A549 (cell line): ENCODE measurements around the gene POLDIP3.

ENCODE experiments used
- CEBPB ChIP-seq, 2 experiments: fragments of >200 bp in 1 of 2; sonication (Bioruptor Twin) in 1 of 2; formaldehyde crosslinking in 1 of 2; IDR thresholded peaks; 2 replicates each; pipeline ENCODE4 v1.6.1; 2012 to 2016
- JUN ChIP-seq, 2 experiments: fragments of >200 bp; sonication (Bioruptor Twin); formaldehyde crosslinking; IDR thresholded peaks; 2 replicates in 1 of 2; 3 replicates in 1 of 2; pipeline ENCODE4 v1.6.1; 2016 to 2017
- MYC ChIP-seq: IDR thresholded peaks from 2 replicates; pipeline ENCODE4 v1.6.1; 2012; ENCODE audit warnings: mild to moderate bottlenecking, inconsistent platforms, low read length, improper control_type of control experiment, borderline replicate concordance
- POLR2A ChIP-seq: IDR thresholded peaks from 2 replicates; pipeline ENCODE4 v1.6.1; 2012; ENCODE audit warnings: mild to moderate bottlenecking, low read length
- TF ChIP-seq, protein P1 (sequence below): fragments of >200 bp; sonication (Bioruptor Twin); formaldehyde crosslinking; IDR thresholded peaks from 3 replicates; pipeline ENCODE4 v1.5.1; 2016
- TF ChIP-seq, protein P2 (sequence below): fragments of 200-600 bp; sonication (generic); IDR thresholded peaks from 2 replicates; pipeline ENCODE4 v1.6.1; 2016; ENCODE audit warnings: antibody characterized with exemption, mild to moderate bottlenecking, moderate library complexity
- TF ChIP-seq, protein P3 (sequence below): fragments of 450-650 bp; IDR thresholded peaks from 2 replicates; pipeline ENCODE4 v1.6.1; 2014; ENCODE audit warnings: antibody characterized with exemption

DNA sequence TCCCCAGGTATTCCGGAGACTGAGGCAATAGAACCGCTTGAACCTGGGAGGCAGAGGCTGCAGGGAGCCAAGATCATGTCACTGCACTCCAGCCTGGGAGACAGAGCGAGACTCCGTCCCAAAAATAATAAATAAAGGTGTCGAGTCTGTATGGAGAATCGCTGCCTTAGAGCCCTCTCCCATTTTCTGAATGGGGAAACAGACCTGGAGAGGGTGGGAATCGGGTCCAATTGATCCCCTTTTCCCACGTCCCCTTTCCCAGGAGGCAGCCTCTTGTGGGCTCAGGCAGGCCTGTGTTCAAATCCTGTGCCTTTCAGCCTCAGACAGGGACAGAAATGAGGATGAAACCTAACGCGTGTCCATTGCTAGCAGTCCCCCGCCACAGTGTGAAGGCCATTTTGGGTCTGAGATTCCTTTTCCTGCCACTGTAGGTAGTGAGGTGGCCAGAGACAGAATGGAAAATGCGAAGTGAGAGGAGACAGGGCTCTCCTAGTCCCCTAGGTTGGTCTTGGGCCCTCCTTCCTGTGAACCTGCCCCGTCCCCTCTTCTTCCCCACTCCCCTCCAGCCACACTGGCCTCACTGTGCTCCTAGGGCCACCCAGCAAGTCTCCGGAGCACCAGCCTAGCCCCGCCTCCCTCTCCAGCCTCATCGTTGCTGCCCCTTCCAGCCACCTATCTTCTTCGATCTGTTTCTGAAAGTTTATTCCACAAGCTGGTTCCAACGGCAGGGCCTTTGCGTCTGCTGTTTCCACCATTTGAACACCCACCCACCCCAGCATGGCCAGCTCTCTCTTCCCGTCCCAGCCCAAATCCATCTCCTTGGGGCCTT lies 2.7 kb upstream of the POLDIP3 start:
- TF ChIP-seq, protein P1, sequence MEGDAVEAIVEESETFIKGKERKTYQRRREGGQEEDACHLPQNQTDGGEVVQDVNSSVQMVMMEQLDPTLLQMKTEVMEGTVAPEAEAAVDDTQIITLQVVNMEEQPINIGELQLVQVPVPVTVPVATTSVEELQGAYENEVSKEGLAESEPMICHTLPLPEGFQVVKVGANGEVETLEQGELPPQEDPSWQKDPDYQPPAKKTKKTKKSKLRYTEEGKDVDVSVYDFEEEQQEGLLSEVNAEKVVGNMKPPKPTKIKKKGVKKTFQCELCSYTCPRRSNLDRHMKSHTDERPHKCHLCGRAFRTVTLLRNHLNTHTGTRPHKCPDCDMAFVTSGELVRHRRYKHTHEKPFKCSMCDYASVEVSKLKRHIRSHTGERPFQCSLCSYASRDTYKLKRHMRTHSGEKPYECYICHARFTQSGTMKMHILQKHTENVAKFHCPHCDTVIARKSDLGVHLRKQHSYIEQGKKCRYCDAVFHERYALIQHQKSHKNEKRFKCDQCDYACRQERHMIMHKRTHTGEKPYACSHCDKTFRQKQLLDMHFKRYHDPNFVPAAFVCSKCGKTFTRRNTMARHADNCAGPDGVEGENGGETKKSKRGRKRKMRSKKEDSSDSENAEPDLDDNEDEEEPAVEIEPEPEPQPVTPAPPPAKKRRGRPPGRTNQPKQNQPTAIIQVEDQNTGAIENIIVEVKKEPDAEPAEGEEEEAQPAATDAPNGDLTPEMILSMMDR: no peak
- TF ChIP-seq CEBPB (IDR thresholded peaks at IDR 0.05) (no peak), JUN (IDR thresholded peaks at IDR 0.05) (no peak), POLR2A (no peak), MYC (no peak)
- TF ChIP-seq, protein P2, sequence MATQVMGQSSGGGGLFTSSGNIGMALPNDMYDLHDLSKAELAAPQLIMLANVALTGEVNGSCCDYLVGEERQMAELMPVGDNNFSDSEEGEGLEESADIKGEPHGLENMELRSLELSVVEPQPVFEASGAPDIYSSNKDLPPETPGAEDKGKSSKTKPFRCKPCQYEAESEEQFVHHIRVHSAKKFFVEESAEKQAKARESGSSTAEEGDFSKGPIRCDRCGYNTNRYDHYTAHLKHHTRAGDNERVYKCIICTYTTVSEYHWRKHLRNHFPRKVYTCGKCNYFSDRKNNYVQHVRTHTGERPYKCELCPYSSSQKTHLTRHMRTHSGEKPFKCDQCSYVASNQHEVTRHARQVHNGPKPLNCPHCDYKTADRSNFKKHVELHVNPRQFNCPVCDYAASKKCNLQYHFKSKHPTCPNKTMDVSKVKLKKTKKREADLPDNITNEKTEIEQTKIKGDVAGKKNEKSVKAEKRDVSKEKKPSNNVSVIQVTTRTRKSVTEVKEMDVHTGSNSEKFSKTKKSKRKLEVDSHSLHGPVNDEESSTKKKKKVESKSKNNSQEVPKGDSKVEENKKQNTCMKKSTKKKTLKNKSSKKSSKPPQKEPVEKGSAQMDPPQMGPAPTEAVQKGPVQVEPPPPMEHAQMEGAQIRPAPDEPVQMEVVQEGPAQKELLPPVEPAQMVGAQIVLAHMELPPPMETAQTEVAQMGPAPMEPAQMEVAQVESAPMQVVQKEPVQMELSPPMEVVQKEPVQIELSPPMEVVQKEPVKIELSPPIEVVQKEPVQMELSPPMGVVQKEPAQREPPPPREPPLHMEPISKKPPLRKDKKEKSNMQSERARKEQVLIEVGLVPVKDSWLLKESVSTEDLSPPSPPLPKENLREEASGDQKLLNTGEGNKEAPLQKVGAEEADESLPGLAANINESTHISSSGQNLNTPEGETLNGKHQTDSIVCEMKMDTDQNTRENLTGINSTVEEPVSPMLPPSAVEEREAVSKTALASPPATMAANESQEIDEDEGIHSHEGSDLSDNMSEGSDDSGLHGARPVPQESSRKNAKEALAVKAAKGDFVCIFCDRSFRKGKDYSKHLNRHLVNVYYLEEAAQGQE: no peak
- TF ChIP-seq, protein P3, sequence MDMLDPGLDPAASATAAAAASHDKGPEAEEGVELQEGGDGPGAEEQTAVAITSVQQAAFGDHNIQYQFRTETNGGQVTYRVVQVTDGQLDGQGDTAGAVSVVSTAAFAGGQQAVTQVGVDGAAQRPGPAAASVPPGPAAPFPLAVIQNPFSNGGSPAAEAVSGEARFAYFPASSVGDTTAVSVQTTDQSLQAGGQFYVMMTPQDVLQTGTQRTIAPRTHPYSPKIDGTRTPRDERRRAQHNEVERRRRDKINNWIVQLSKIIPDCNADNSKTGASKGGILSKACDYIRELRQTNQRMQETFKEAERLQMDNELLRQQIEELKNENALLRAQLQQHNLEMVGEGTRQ: no peak
